Measurements from ENCODE around the gene ABHD14A.

Gene ABHD14A

GRCh38 chr3:52019352-52020080 lies 44.7 kb downstream of the ABHD14A start:
- H3K27ac ChIP-seq: no peak overlapping the region
- no peak for TF ChIP-seq CTCF (IDR thresholded peaks at IDR 0.05)
- H3K27me3 ChIP-seq: no peaks in the 10 kb centered on the region
- no peaks in the 10 kb centered on the region for H3K9me3 ChIP-seq
- H3K36me3 ChIP-seq: no peaks in the 10 kb centered on the region
- no peaks in the 10 kb centered on the region for H3K4me1 ChIP-seq (ENCODE audit: control insufficient read depth in 1 of 2, insufficient read depth in 1 of 2, low read depth in 1 of 2, low read length in 1 of 2)
- no peak overlapping the region for H3K4me3 ChIP-seq (ENCODE audit: low read depth in 1 of 2, low read length in 1 of 2)

GRCh38 chr3:52020796-52021195 lies 45.9 kb downstream of the ABHD14A start:
- no peaks in the 10 kb centered on the region for H3K36me3 ChIP-seq
- no peak for TF ChIP-seq CTCF (IDR thresholded peaks at IDR 0.05)

GRCh38 chr3:52021489-52022268 lies 46.8 kb downstream of the ABHD14A start:
- no peaks in the 10 kb centered on the region for H3K4me1 ChIP-seq (ENCODE audit: control insufficient read depth in 1 of 2, insufficient read depth in 1 of 2, low read depth in 1 of 2, low read length in 1 of 2)
- no peak overlapping the region for H3K4me3 ChIP-seq (ENCODE audit: low read depth in 1 of 2, low read length in 1 of 2)
- no peaks in the 10 kb centered on the region for H3K9me3 ChIP-seq
- H3K27me3 ChIP-seq: no peaks in the 10 kb centered on the region
- no peak for TF ChIP-seq CTCF (IDR thresholded peaks at IDR 0.05)
- no peak overlapping the region for H3K27ac ChIP-seq
- H3K36me3 ChIP-seq: no peaks in the 10 kb centered on the region

More at GRCh38 chr3:52020796-52021195, 45.9 kb downstream of the ABHD14A start:
- H3K27ac ChIP-seq: no peak overlapping the region
- H3K4me1 ChIP-seq (ENCODE audit: control insufficient read depth in 1 of 2, insufficient read depth in 1 of 2, low read depth in 1 of 2, low read length in 1 of 2): no peaks in the 10 kb centered on the region
- H3K9me3 ChIP-seq: no peaks in the 10 kb centered on the region
- H3K4me3 ChIP-seq (ENCODE audit: low read depth in 1 of 2, low read length in 1 of 2): no peak overlapping the region
- no peaks in the 10 kb centered on the region for H3K27me3 ChIP-seq

GRCh38 chr3:52022323-52023100 lies 47.6 kb downstream of the ABHD14A start:
- no peaks in the 10 kb centered on the region for H3K27me3 ChIP-seq
- no peak for TF ChIP-seq CTCF (IDR thresholded peaks at IDR 0.05)
- H3K4me3 ChIP-seq (ENCODE audit: low read depth in 1 of 2, low read length in 1 of 2): no peak overlapping the region

GRCh38 chr3:52023101-52023770 lies 48.4 kb downstream of the ABHD14A start:
- Histone ChIP-seq H3K4me1 (ENCODE audit: control insufficient read depth in 1 of 2, insufficient read depth in 1 of 2, low read depth in 1 of 2, low read length in 1 of 2) (no peaks in the 10 kb centered on the region), H3K9me3 (no peaks in the 10 kb centered on the region), H3K36me3 (no peaks in the 10 kb centered on the region), H3K27ac (no peak overlapping the region), H3K4me3 (ENCODE audit: low read depth in 1 of 2, low read length in 1 of 2) (no peak overlapping the region), H3K27me3 (no peaks in the 10 kb centered on the region)
- no peak for TF ChIP-seq CTCF (IDR thresholded peaks at IDR 0.05)

More at GRCh38 chr3:52022323-52023100, 47.6 kb downstream of the ABHD14A start:
- Histone ChIP-seq H3K27ac (no peak overlapping the region), H3K9me3 (no peaks in the 10 kb centered on the region), H3K36me3 (no peaks in the 10 kb centered on the region), H3K4me1 (ENCODE audit: control insufficient read depth in 1 of 2, insufficient read depth in 1 of 2, low read depth in 1 of 2, low read length in 1 of 2) (no peaks in the 10 kb centered on the region)
